ENCODE results near the gene PITX3. TPM values are rescaled to one million over a fixed set of nuclear protein-coding genes. Genes with fewer than 3 reads are reported as not detected.
"Not testable (repeated sequence)": the region's sequence is repeated elsewhere in the genome, so short reads cannot be mapped to it uniquely, and the experiment has no call there.

Gene PITX3
- total RNA-seq, 1 experiment from 2014 or later: 0.81 TPM

DNA sequence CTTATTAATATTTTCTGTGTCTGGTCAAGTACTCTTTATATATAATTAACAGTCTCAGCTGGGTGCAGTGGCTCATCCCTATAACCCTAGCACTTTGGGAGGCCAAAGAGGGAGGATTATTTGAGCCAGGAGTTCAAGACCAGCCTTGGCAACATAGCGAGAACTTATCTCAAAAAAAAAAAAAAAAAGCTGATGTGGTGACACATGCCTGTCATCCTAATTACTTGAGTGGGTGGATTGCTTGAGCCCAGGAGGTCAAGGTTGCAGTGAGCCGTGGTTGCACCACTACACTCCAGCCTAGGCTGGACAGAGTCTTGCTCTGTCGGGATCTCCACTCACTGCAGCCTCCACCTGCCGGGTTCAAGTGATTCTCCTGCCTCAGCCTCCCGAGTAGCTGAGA is 21.9 kb downstream of the PITX3 start:
- Mint-ChIP-seq H3K4me1 (no peaks in the 10 kb centered on the region), H3K27me3 (ENCODE audit: low read depth) (peaks cover 41% of the 10 kb centered on the region), H3K4me3 (no peak overlapping the region), H3K9me3 (peaks cover 1% of the 10 kb centered on the region), H3K36me3 (no peaks in the 10 kb centered on the region), H3K27ac (no peak overlapping the region)
- TF ChIP-seq, protein P1, sequence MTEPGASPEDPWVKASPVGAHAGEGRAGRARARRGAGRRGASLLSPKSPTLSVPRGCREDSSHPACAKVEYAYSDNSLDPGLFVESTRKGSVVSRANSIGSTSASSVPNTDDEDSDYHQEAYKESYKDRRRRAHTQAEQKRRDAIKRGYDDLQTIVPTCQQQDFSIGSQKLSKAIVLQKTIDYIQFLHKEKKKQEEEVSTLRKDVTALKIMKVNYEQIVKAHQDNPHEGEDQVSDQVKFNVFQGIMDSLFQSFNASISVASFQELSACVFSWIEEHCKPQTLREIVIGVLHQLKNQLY (CRISPR knock-in tag; IDR thresholded peaks at IDR 0.05): no peak
- TF ChIP-seq, protein P2, sequence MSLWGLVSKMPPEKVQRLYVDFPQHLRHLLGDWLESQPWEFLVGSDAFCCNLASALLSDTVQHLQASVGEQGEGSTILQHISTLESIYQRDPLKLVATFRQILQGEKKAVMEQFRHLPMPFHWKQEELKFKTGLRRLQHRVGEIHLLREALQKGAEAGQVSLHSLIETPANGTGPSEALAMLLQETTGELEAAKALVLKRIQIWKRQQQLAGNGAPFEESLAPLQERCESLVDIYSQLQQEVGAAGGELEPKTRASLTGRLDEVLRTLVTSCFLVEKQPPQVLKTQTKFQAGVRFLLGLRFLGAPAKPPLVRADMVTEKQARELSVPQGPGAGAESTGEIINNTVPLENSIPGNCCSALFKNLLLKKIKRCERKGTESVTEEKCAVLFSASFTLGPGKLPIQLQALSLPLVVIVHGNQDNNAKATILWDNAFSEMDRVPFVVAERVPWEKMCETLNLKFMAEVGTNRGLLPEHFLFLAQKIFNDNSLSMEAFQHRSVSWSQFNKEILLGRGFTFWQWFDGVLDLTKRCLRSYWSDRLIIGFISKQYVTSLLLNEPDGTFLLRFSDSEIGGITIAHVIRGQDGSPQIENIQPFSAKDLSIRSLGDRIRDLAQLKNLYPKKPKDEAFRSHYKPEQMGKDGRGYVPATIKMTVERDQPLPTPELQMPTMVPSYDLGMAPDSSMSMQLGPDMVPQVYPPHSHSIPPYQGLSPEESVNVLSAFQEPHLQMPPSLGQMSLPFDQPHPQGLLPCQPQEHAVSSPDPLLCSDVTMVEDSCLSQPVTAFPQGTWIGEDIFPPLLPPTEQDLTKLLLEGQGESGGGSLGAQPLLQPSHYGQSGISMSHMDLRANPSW (CRISPR knock-in tag; conservative IDR thresholded peaks at IDR 0.05; ENCODE audit: low read depth): no peak
- TF ChIP-seq, protein P3, sequence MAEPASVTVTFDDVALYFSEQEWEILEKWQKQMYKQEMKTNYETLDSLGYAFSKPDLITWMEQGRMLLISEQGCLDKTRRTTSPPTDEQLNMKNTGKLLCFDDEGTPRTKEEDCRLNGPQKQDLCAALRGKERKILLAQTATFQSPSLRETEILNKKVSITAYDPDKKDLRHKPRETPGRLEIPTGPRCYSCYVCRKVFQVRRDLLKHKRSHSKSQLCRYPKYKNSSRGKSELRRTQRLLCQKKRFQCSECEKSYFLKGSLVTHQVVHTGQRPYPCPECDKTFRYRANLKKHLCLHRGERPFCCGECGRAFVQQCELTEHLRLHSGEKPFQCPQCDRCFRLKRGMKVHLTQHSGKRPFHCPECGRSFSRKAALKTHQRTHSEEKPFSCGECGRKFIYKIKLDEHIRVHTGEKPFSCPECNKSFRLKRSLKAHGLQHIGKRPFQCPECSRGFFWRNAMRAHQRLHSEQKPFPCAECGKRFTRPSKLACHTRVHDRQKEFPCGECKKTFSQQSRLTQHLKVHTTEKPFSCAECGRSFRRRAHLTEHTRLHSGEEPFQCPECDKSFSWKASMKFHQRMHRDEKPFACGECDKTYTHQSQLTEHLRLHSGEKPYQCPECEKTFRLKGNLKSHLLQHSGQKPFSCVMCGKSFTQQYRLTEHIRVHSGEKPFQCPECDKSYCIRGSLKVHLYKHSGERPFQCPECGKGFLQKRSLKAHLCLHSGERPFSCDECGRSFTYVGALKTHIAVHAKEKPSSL (CRISPR knock-in tag; conservative IDR thresholded peaks at IDR 0.05): no peak
- TF ChIP-seq ZNF317 (CRISPR knock-in tag; IDR thresholded peaks at IDR 0.05; ENCODE audit: borderline replicate concordance, low read depth) (no peak), ZNF416 (CRISPR knock-in tag; IDR thresholded peaks at IDR 0.05) (no peak), TEAD4 (CRISPR knock-in tag; IDR thresholded peaks at IDR 0.05) (no peak)
- TF ChIP-seq, protein P4, sequence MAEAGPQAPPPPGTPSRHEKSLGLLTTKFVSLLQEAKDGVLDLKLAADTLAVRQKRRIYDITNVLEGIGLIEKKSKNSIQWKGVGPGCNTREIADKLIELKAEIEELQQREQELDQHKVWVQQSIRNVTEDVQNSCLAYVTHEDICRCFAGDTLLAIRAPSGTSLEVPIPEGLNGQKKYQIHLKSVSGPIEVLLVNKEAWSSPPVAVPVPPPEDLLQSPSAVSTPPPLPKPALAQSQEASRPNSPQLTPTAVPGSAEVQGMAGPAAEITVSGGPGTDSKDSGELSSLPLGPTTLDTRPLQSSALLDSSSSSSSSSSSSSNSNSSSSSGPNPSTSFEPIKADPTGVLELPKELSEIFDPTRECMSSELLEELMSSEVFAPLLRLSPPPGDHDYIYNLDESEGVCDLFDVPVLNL (CRISPR knock-in tag; IDR thresholded peaks at IDR 0.05; ENCODE audit: borderline replicate concordance, low read depth): no peak
- TF ChIP-seq, protein P5, sequence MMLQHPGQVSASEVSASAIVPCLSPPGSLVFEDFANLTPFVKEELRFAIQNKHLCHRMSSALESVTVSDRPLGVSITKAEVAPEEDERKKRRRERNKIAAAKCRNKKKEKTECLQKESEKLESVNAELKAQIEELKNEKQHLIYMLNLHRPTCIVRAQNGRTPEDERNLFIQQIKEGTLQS (CRISPR knock-in tag; conservative IDR thresholded peaks at IDR 0.05): no peak
- ChIA-PET POLR2A (no interaction called here), CTCF (interaction anchor here (0.7 to 3.5 kb wide), 5 partner anchors 11 to 451 kb away, joined by 3 to 31 read pairs (median 3); no protein-coding TSS in a partner anchor)
- no peak for DNase-seq (ENCODE audit: low spot score)
- no peak for ATAC-seq

DNA sequence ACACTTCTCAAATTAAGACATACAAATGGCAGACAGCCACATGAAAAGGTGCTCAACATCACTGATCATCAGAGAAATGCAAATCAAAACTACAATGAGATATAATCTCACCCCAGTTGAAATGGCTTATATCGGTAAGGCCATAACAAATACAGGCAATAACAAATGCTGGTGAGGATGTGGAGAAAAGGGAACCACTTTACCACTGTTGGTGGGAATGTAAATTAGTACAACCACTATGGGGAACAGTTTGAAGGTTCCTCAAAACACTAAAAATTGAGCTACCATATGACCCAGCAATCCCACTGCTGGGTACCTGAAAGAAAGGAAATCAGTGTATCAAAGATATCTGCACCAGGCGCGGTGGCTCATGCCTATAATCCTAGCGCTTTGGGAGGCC is 27.7 kb downstream of the PITX3 start:
- H3K36me3 Mint-ChIP-seq; DNase-seq (ENCODE audit: low spot score); H3K4me1 Mint-ChIP-seq; H3K27ac Mint-ChIP-seq; H3K9me3 Mint-ChIP-seq; CTCF ChIA-PET; ATAC-seq; POLR2A ChIA-PET; H3K4me3 Mint-ChIP-seq: not testable (repeated sequence)
- H3K27me3 Mint-ChIP-seq (ENCODE audit: low read depth): peaks cover 17% of the 10 kb centered on the region

DNA sequence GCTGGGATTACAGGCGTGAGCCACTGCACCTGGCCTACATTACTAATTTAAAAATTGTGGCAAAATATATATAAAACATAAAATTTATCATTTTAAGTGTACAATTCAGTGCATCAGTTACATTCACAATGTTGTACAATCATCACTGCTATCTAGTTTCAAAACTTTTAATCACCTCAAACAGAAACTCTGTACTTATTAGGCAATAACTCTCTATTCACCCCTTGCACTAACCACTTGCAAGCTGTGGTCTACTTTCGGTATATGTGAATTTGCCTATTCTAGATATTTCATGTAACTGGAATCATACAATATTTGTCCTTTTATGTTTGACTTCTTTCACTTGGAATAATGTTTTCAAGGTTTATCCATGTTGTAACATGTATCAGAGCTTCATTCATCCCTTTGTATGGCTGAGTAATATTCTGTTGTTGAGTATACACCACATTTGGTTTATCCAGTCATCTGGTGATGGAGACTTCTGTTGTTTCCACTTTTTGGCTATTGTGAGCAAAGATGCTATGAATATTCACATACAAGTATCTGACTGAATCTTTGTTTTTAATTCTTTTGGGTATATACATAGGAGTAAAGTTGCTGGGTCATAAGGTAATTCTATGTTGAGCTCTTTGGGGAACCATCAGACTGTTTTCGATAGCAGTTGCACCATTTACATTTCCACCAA is 29.6 kb downstream of the PITX3 start:
- Mint-ChIP-seq H3K4me1 (no peaks in the 10 kb centered on the region), H3K4me3 (no peak overlapping the region), H3K36me3 (no peaks in the 10 kb centered on the region), H3K27ac (no peak overlapping the region), H3K9me3 (peaks cover 8% of the 10 kb centered on the region), H3K27me3 (ENCODE audit: low read depth) (peaks cover 9% of the 10 kb centered on the region)
- POLR2A ChIA-PET: no interaction called here
- TF ChIP-seq, protein P6, sequence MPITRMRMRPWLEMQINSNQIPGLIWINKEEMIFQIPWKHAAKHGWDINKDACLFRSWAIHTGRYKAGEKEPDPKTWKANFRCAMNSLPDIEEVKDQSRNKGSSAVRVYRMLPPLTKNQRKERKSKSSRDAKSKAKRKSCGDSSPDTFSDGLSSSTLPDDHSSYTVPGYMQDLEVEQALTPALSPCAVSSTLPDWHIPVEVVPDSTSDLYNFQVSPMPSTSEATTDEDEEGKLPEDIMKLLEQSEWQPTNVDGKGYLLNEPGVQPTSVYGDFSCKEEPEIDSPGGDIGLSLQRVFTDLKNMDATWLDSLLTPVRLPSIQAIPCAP (CRISPR knock-in tag; IDR thresholded peaks at IDR 0.05): no peak
- no peak for TF ChIP-seq GRHL2 (CRISPR knock-in tag; IDR thresholded peaks at IDR 0.05; ENCODE audit: insufficient replicate concordance, severe bottlenecking)
- TF ChIP-seq, protein P7, sequence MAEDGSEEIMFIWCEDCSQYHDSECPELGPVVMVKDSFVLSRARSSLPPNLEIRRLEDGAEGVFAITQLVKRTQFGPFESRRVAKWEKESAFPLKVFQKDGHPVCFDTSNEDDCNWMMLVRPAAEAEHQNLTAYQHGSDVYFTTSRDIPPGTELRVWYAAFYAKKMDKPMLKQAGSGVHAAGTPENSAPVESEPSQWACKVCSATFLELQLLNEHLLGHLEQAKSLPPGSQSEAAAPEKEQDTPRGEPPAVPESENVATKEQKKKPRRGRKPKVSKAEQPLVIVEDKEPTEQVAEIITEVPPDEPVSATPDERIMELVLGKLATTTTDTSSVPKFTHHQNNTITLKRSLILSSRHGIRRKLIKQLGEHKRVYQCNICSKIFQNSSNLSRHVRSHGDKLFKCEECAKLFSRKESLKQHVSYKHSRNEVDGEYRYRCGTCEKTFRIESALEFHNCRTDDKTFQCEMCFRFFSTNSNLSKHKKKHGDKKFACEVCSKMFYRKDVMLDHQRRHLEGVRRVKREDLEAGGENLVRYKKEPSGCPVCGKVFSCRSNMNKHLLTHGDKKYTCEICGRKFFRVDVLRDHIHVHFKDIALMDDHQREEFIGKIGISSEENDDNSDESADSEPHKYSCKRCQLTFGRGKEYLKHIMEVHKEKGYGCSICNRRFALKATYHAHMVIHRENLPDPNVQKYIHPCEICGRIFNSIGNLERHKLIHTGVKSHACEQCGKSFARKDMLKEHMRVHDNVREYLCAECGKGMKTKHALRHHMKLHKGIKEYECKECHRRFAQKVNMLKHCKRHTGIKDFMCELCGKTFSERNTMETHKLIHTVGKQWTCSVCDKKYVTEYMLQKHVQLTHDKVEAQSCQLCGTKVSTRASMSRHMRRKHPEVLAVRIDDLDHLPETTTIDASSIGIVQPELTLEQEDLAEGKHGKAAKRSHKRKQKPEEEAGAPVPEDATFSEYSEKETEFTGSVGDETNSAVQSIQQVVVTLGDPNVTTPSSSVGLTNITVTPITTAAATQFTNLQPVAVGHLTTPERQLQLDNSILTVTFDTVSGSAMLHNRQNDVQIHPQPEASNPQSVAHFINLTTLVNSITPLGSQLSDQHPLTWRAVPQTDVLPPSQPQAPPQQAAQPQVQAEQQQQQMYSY (CRISPR knock-in tag; IDR thresholded peaks at IDR 0.05): no peak
- TF ChIP-seq KAT7 (CRISPR knock-in tag; IDR thresholded peaks at IDR 0.05; ENCODE audit: borderline replicate concordance): no peak
- TF ChIP-seq ZNF423 (CRISPR knock-in tag; IDR thresholded peaks at IDR 0.05): no peak
- TF ChIP-seq, protein P8, sequence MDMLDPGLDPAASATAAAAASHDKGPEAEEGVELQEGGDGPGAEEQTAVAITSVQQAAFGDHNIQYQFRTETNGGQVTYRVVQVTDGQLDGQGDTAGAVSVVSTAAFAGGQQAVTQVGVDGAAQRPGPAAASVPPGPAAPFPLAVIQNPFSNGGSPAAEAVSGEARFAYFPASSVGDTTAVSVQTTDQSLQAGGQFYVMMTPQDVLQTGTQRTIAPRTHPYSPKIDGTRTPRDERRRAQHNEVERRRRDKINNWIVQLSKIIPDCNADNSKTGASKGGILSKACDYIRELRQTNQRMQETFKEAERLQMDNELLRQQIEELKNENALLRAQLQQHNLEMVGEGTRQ (CRISPR knock-in tag; IDR thresholded peaks at IDR 0.05): no peak
- CTCF ChIA-PET: interaction anchor here (1.3 kb wide), 2 partner anchors 14 to 20 kb away, joined by 4 read pairs; partner anchors contain the start of gene ELOVL3
- no peak for ATAC-seq
- no peak for DNase-seq (ENCODE audit: low spot score)
